SU-DHL-6 (cell line): ENCODE data around the gene ENTPD8.

Source experiments
- EZH2phosphoT487 ChIP-seq: fragments of 200-600 bp; sonication (generic), shearing (Covaris generic); conservative IDR thresholded peaks from 2 replicates; pipeline ENCODE4 v1.6.1; 2018; ENCODE audit warnings: mild to moderate bottlenecking, antibody characterized with exemption, low read length, moderate library complexity, mixed read lengths
- TF ChIP-seq, protein P1 (sequence below): fragments of 200-600 bp; sonication (generic); IDR thresholded peaks from one replicate; pipeline ENCODE4 v1.5.1; 2017; ENCODE audit warnings: antibody characterized with exemption, mild to moderate bottlenecking, low read length, moderate library complexity; ENCODE audit not compliant: insufficient read depth, poor library complexity, severe bottlenecking

DNA sequence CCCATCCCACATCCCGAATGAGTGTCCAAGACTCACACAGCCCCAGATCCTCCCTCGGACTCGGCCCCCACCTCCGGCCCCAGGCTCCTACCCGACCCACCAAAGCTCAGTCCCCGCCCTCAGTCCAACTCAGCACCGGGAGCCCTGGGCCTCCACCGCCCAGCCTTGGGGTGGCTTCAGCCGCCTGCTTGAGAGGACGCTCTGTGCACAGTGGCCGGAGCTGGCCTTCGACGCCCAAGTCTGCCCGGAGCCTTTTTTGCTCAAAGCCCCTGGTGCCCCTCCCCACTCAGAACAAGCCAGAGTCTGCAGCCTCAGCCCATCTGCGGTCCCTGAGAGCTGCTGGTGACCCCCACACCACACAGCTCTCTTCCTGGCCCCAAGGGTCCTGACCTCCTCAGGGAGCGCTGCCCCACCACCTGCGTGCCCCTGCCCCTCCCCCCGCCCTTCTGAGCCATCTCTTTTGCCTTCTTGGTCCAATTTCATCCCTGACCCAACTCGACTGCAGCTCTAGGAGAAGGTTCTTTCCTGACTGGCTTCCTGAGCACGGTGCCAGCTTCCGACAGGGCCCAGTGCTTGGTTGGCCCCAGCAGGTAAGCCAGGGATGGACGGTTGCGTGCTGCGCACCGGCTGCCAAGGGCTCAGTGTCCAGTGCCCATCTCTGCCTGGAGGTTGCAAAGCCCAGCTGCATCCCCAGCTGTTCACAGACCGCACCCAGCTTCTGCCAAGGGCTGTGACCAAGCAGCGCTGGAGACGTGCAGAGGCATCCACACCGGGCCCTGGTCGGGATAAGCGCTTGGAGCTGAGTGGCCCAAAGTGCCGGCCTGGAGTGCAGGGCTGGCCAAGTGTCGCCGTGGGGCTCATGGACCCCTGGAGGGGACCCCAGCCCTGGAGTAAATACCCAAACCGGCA is 45.6 kb upstream of the ENTPD8 start:
- TF ChIP-seq, protein P1, sequence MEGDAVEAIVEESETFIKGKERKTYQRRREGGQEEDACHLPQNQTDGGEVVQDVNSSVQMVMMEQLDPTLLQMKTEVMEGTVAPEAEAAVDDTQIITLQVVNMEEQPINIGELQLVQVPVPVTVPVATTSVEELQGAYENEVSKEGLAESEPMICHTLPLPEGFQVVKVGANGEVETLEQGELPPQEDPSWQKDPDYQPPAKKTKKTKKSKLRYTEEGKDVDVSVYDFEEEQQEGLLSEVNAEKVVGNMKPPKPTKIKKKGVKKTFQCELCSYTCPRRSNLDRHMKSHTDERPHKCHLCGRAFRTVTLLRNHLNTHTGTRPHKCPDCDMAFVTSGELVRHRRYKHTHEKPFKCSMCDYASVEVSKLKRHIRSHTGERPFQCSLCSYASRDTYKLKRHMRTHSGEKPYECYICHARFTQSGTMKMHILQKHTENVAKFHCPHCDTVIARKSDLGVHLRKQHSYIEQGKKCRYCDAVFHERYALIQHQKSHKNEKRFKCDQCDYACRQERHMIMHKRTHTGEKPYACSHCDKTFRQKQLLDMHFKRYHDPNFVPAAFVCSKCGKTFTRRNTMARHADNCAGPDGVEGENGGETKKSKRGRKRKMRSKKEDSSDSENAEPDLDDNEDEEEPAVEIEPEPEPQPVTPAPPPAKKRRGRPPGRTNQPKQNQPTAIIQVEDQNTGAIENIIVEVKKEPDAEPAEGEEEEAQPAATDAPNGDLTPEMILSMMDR = no peak
- no peak for TF ChIP-seq EZH2phosphoT487
